Breast epithelium (tissue), 3 donors: Measurements from ENCODE around the gene FAF1.
"Not testable (repeated sequence)": the region's sequence is repeated elsewhere in the genome, so short reads cannot be mapped to it uniquely, and the experiment has no call there.

Experiments
- CTCF ChIP-seq, 3 donors: fragments of 450-650 bp; IDR thresholded peaks; one replicate each; pipeline ENCODE4 v1.5.1; 2016 to 2017; ENCODE audit warnings: antibody characterized with exemption in 3 of 3, mild to moderate bottlenecking in 3 of 3, moderate library complexity in 3 of 3
- POLR2A ChIP-seq: fragments of 450-650 bp; IDR thresholded peaks from one replicate; pipeline ENCODE4 v1.6.1; 2016; ENCODE audit warnings: antibody characterized with exemption, mild to moderate bottlenecking, moderate library complexity
- POLR2AphosphoS5 ChIP-seq, 3 donors: sonication (generic); formaldehyde crosslinking; IDR thresholded peaks; one replicate each; pipeline ENCODE4 v1.6.1; 2017; ENCODE audit warnings: antibody characterized with exemption in 3 of 3

GRCh38 chr1:50906050-50906449 lies 54.0 kb downstream of the FAF1 start:
- TF ChIP-seq CTCF (IDR thresholded peaks at IDR 0.05); POLR2A; POLR2AphosphoS5 (IDR thresholded peaks at IDR 0.05): not testable (repeated sequence)
